CD14-positive monocyte (primary cell): ENCODE measurements around the gene SCARB2. TPM values are rescaled to one million over a fixed set of nuclear protein-coding genes. Genes with fewer than 3 reads are reported as not detected.

Experiments used
- DNase-seq, 3 donors: peaks; one replicate each; pipeline ENCODE4 v3.0.0-alpha.2; 2011 to 2022
- H2AFZ ChIP-seq: 2 replicates; pipeline ENCODE4 v1.6.0; 2012; ENCODE audit warnings: mild to moderate bottlenecking, low read depth, low read length, inconsistent platforms; ENCODE audit not compliant: insufficient read depth, poor library complexity, severe bottlenecking
- H3K27ac ChIP-seq, 2 donors: 1 replicate in 1 of 2; 2 replicates in 1 of 2; pipeline ENCODE4 v1.5.1; 2012 to 2013; ENCODE audit warnings: low read length in 2 of 2, control low read depth in 1 of 2, inconsistent platforms in 1 of 2, low read depth in 1 of 2, mild to moderate bottlenecking in 1 of 2
- H3K27me3 ChIP-seq, 2 donors: one replicate each; pipeline versions ENCODE4 v1.6.0 to v1.6.1; 2011 to 2013; ENCODE audit warnings: low read length in 2 of 2; ENCODE audit not compliant: control insufficient read depth in 2 of 2, insufficient read depth in 2 of 2
- H3K36me3 ChIP-seq, 2 donors: replicated peaks in 1 of 2; 1 replicate in 1 of 2; 2 replicates in 1 of 2; pipeline versions ENCODE4 v1.5.1 to v1.6.1; 2012 to 2013; ENCODE audit warnings: low read length in 2 of 2, control low read depth in 1 of 2, inconsistent platforms in 1 of 2, mild to moderate bottlenecking in 1 of 2; ENCODE audit not compliant: insufficient read depth in 2 of 2, control insufficient read depth in 1 of 2
- H3K4me1 ChIP-seq, 2 donors: 1 replicate in 1 of 2; 2 replicates in 1 of 2; pipeline versions ENCODE4 v1.5.1 to v1.6.1; 2012 to 2013; ENCODE audit warnings: low read length in 2 of 2, control low read depth in 1 of 2, inconsistent platforms in 1 of 2, mild to moderate bottlenecking in 1 of 2, moderate library complexity in 1 of 2; ENCODE audit not compliant: insufficient read depth in 2 of 2, control insufficient read depth in 1 of 2
- H3K4me2 ChIP-seq: replicated peaks from 2 replicates; pipeline ENCODE3; 2012; ENCODE audit warnings: low read length, moderate library complexity, mild to moderate bottlenecking; ENCODE audit not compliant: poor library complexity, severe bottlenecking; ENCODE audit errors: extremely low read depth
- H3K4me3 ChIP-seq, 3 experiments: fragments of 200-600 bp in 1 of 3; sonication (generic) in 1 of 3; replicated peaks in 1 of 3; 1 replicate in 2 of 3; 2 replicates in 1 of 3; pipeline ENCODE4 v1.5.1; 2011 to 2013; ENCODE audit warnings: low read length in 3 of 3, mild to moderate bottlenecking in 3 of 3, control low read depth in 2 of 3, low read depth in 2 of 3, inconsistent platforms in 1 of 3, moderate library complexity in 1 of 3
- H3K79me2 ChIP-seq: 2 replicates; pipeline ENCODE4 v1.6.0; 2012; ENCODE audit warnings: mild to moderate bottlenecking, control low read depth, inconsistent platforms, low read length, moderate library complexity; ENCODE audit not compliant: insufficient read depth
- H3K9ac ChIP-seq: 2 replicates; pipeline ENCODE4 v1.6.0; 2017; ENCODE audit warnings: low read length, mild to moderate bottlenecking; ENCODE audit not compliant: insufficient read depth, poor library complexity, severe bottlenecking
- H3K9me3 ChIP-seq, 2 donors: replicated peaks in 1 of 2; 1 replicate in 1 of 2; 2 replicates in 1 of 2; pipeline versions ENCODE4 v1.5.1 to v1.6.1; 2012 to 2013; ENCODE audit warnings: low read length in 2 of 2, control low read depth in 1 of 2; ENCODE audit not compliant: control insufficient read depth in 1 of 2, insufficient read depth in 1 of 2
- H4K20me1 ChIP-seq: 2 replicates; pipeline ENCODE4 v1.6.0; 2012; ENCODE audit warnings: mild to moderate bottlenecking, low read length, control low read depth, moderate library complexity; ENCODE audit not compliant: insufficient read depth
- H3K27ac Mint-ChIP-seq, 7 donors: one replicate each; pipeline ENCODE4 v1.8.0; 2020; ENCODE audit warnings: mild to moderate bottlenecking in 7 of 7, mixed read lengths in 7 of 7, moderate library complexity in 6 of 7, inconsistent platforms in 2 of 7
- H3K27me3 Mint-ChIP-seq, 3 donors: one replicate each; pipeline ENCODE4 v1.8.0; 2021 to 2022; ENCODE audit warnings: low read depth in 3 of 3, mild to moderate bottlenecking in 3 of 3, mixed read lengths in 3 of 3, moderate library complexity in 3 of 3, inconsistent platforms in 1 of 3
- H3K36me3 Mint-ChIP-seq, 2 donors: one replicate each; pipeline ENCODE4 v1.8.0; 2020; ENCODE audit warnings: mixed read lengths in 2 of 2, inconsistent platforms in 1 of 2, mild to moderate bottlenecking in 1 of 2
- H3K4me1 Mint-ChIP-seq: one replicate; pipeline ENCODE4 v1.8.0; 2020; ENCODE audit warnings: mild to moderate bottlenecking, mixed read lengths
- H3K4me3 Mint-ChIP-seq, 2 donors: one replicate each; pipeline ENCODE4 v1.8.0; 2020; ENCODE audit warnings: mild to moderate bottlenecking in 2 of 2, mixed read lengths in 2 of 2, moderate library complexity in 1 of 2
- H3K9me3 Mint-ChIP-seq, 7 donors: one replicate each; pipeline ENCODE4 v1.8.0; 2020 to 2022; ENCODE audit warnings: mixed read lengths in 7 of 7, mild to moderate bottlenecking in 6 of 7, moderate library complexity in 6 of 7, inconsistent platforms in 2 of 7
- WGBS: methylation state at CpG from one replicate; pipeline ENCODE4 v1.1.5; 2013; ENCODE audit warnings: missing lambda C conversion rate; ENCODE audit not compliant: insufficient coverage; 5-methylcytosine and 5-hydroxymethylcytosine counted together
- intact Hi-C, 2 donors: fragments of 100-400 bp; cut with micrococcal nuclease; formaldehyde crosslinking; loops; one replicate each; pipeline versions ENCODE4 v1.15.0 to v1.15.1; 2023
- polyA plus RNA-seq, 3 donors: library from polyadenylated mRNA; depleted of rRNA in 1 of 3; unstranded in 2 of 3; stranded (reverse) in 1 of 3; fragments of 300-500 nt in 2 of 3; fragments of >200 nt in 1 of 3; fragmentation: Illumina TruSeq in 2 of 3; gene quantifications; 1 replicate in 2 of 3; 2 replicates in 1 of 3; pipeline ENCODE4 v1.2.3, GENCODE V29; 2012 to 2021
- TF ChIP-seq, protein P1 (sequence below): fragments of 200-600 bp; IDR thresholded peaks from one replicate; pipeline ENCODE4 v1.8.0; 2022; ENCODE audit warnings: antibody characterized with exemption, mild to moderate bottlenecking

Gene SCARB2
- polyA plus RNA-seq, 3 donors: 36.8 to 73.0 (median 53.5) TPM

DNA sequence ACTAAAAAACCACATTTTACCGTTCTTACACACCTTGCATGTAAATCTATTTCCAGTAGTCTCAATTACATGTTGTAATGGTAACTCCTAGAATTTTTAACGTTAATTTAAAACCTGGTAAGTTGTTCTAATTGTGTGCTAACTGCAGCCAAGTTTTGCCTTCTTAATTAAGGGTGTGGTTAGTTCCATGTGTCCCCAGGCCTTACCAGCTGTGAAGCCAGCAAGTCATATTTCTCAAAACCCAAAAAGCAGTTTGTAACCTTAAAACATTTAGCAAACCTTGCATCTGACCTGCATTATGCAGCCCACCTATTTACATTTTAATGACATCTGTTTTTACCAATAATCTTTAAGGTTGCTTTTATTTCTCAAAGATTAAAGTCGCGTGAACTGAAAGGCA, 19.5 kb upstream of the SCARB2 start:
- Mint-ChIP-seq H3K27me3 (peaks cover 0 to 3% (median 0%) of the 10 kb centered on the region in 3 donors), H3K9me3 (peaks cover 13 to 22% (median 17%) of the 10 kb centered on the region in 7 donors), H3K27ac (no peak overlapping the region), H3K36me3 (peaks cover 0 to 2% of the 10 kb centered on the region in 2 donors), H3K4me3 (no peak overlapping the region), H3K4me1 (peaks cover 4% of the 10 kb centered on the region)
- Histone ChIP-seq H3K79me2 (no peaks in the 10 kb centered on the region), H3K9me3 (peaks cover under 1 to 19% of the 10 kb centered on the region in 2 donors), H3K9ac (no peak overlapping the region), H3K4me2 (peak overlapping the region; percentile 50), H2AFZ (peak overlapping the region; percentile 58), H3K27me3 (no peaks in the 10 kb centered on the region), H3K36me3 (no peaks in the 10 kb centered on the region), H3K27ac (no peak overlapping the region), H3K4me3 (no peak overlapping the region), H3K4me1 (no peaks in the 10 kb centered on the region), H4K20me1 (no peaks in the 10 kb centered on the region)
- no peak for DNase-seq
- TF ChIP-seq, protein P1, sequence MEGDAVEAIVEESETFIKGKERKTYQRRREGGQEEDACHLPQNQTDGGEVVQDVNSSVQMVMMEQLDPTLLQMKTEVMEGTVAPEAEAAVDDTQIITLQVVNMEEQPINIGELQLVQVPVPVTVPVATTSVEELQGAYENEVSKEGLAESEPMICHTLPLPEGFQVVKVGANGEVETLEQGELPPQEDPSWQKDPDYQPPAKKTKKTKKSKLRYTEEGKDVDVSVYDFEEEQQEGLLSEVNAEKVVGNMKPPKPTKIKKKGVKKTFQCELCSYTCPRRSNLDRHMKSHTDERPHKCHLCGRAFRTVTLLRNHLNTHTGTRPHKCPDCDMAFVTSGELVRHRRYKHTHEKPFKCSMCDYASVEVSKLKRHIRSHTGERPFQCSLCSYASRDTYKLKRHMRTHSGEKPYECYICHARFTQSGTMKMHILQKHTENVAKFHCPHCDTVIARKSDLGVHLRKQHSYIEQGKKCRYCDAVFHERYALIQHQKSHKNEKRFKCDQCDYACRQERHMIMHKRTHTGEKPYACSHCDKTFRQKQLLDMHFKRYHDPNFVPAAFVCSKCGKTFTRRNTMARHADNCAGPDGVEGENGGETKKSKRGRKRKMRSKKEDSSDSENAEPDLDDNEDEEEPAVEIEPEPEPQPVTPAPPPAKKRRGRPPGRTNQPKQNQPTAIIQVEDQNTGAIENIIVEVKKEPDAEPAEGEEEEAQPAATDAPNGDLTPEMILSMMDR: no peak
- no CpG with 5 or more reads among the region's 4 CpGs for WGBS
- intact Hi-C loops: no loop called here

DNA sequence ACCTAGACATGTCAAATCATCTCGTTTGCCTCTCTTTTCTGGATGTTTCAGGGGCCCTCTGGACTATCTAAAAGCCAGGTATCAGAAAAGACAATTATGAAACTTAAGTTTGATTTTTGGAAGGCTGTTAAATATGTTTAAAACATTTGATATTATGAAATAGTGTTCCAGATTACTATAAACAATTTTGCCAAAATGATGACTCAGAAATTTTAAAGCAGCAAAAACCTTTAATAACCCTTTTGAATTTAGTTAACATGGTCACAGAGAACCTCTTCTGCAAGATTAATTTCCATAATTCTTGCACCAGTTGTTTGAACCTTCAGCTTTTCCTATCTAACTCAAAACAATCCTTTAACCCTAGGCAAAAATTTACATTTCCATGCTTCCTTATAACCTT, 19.1 kb upstream of the SCARB2 start:
- no CpG with 5 or more reads among the region's 1 CpG for WGBS
- Histone ChIP-seq H3K4me2 (no peak overlapping the region), H3K79me2 (no peaks in the 10 kb centered on the region), H3K9ac (no peak overlapping the region), H3K4me1 (no peaks in the 10 kb centered on the region), H3K36me3 (no peaks in the 10 kb centered on the region), H3K9me3 (peaks cover 4 to 17% of the 10 kb centered on the region in 2 donors), H3K27me3 (no peaks in the 10 kb centered on the region), H3K4me3 (no peak overlapping the region), H4K20me1 (no peaks in the 10 kb centered on the region), H3K27ac (no peak overlapping the region), H2AFZ (no peak overlapping the region)
- TF ChIP-seq, protein P1: no peak
- Mint-ChIP-seq H3K27ac (no peak overlapping the region), H3K9me3 (peaks cover 11 to 25% (median 20%) of the 10 kb centered on the region in 7 donors), H3K4me1 (peaks cover 4% of the 10 kb centered on the region), H3K36me3 (peaks cover 0 to 2% of the 10 kb centered on the region in 2 donors), H3K4me3 (no peak overlapping the region), H3K27me3 (peaks cover 0 to 3% (median 0%) of the 10 kb centered on the region in 3 donors)
- DNase-seq: no peak
- intact Hi-C loops: no loop called here
